RWPE2 (cell line): Measurements from ENCODE around the gene CD300H.

Experiments
- ATAC-seq: fragments of 200-7000 bp; cut with Tn5 transposase; 3 replicates; pipeline ENCODE4 v1.9.1; 2021; ENCODE audit warnings: low read depth
- DNase-seq: peaks from one replicate; pipeline ENCODE4 v3.0.0-alpha.2; 2020; ENCODE audit warnings: low spot score
- H3K27ac ChIP-seq: fragments of 450-650 bp; 2 replicates; pipeline ENCODE4 v1.5.1; 2017; ENCODE audit warnings: mild to moderate bottlenecking; ENCODE audit not compliant: poor library complexity, severe bottlenecking
- H3K27me3 ChIP-seq: fragments of 250-450 bp; sonication (Bioruptor Pico); 2 replicates; pipeline ENCODE4 v1.5.1; 2021; ENCODE audit warnings: mild to moderate bottlenecking, moderate library complexity; ENCODE audit not compliant: insufficient read depth, poor library complexity, severe bottlenecking
- H3K36me3 ChIP-seq: fragments of 250-450 bp; sonication (Bioruptor Pico); 2 replicates; pipeline ENCODE4 v1.5.1; 2020; ENCODE audit warnings: low read depth, mild to moderate bottlenecking, moderate library complexity
- H3K4me1 ChIP-seq: fragments of 250-450 bp; sonication (Bioruptor Pico); 2 replicates; pipeline ENCODE4 v1.5.1; 2021; ENCODE audit warnings: mild to moderate bottlenecking, moderate library complexity; ENCODE audit not compliant: insufficient read depth, poor library complexity, severe bottlenecking
- H3K4me3 ChIP-seq: fragments of 250-450 bp; sonication (Bioruptor Pico); 2 replicates; pipeline ENCODE4 v1.5.1; 2021; ENCODE audit warnings: mild to moderate bottlenecking, moderate library complexity; ENCODE audit not compliant: severe bottlenecking
- H3K9me3 ChIP-seq: fragments of 250-450 bp; sonication (Bioruptor Pico); 2 replicates; pipeline ENCODE4 v1.5.1; 2021; ENCODE audit warnings: mild to moderate bottlenecking, moderate library complexity; ENCODE audit not compliant: severe bottlenecking
- CTCF ChIP-seq: fragments of 450-650 bp; IDR thresholded peaks from one replicate; pipeline ENCODE4 v1.5.1; 2017; ENCODE audit warnings: mild to moderate bottlenecking, moderate library complexity; ENCODE audit not compliant: poor library complexity, severe bottlenecking

CD300H gene

GRCh38 chr17:74547736-74548135 is 19.6 kb downstream of the CD300H start:
- TF ChIP-seq CTCF = no peak
- H3K4me1 ChIP-seq = peaks cover 6% of the 10 kb centered on the region
- H3K36me3 ChIP-seq = no peaks in the 10 kb centered on the region
- no peaks in the 10 kb centered on the region for H3K9me3 ChIP-seq
- DNase-seq (no peak), ATAC-seq (0 out of 3 replicates have a peak, but pooled peaks have one; percentile 6)
- no peaks in the 10 kb centered on the region for H3K27me3 ChIP-seq
- no peak overlapping the region for H3K4me3 ChIP-seq
- H3K27ac ChIP-seq = no peak overlapping the region

- H3K9me3 ChIP-seq = no peaks in the 10 kb centered on the region
- H3K27ac ChIP-seq = no peak overlapping the region
- DNase-seq (no peak), ATAC-seq (no peak)
- TF ChIP-seq CTCF = no peak
- H3K4me3 ChIP-seq = no peak overlapping the region
- peaks cover 6% of the 10 kb centered on the region for H3K4me1 ChIP-seq
- H3K27me3 ChIP-seq = no peaks in the 10 kb centered on the region
- no peaks in the 10 kb centered on the region for H3K36me3 ChIP-seq
Measured at GRCh38 chr17:74547264-74547663, 20.0 kb downstream of the CD300H start.

GRCh38 chr17:74546586-74546985 is 20.7 kb downstream of the CD300H start:
- Histone ChIP-seq H3K27me3 (no peaks in the 10 kb centered on the region), H3K4me3 (no peak overlapping the region), H3K27ac (no peak overlapping the region), H3K9me3 (no peaks in the 10 kb centered on the region), H3K4me1 (peaks cover 2% of the 10 kb centered on the region), H3K36me3 (no peaks in the 10 kb centered on the region)
- no peak for TF ChIP-seq CTCF
- ATAC-seq (no peak), DNase-seq (no peak)

- Histone ChIP-seq H3K4me1 (no peaks in the 10 kb centered on the region), H3K9me3 (no peaks in the 10 kb centered on the region), H3K27me3 (no peaks in the 10 kb centered on the region), H3K36me3 (no peaks in the 10 kb centered on the region), H3K27ac (no peak within 1 kb of the TSS), H3K4me3 (no peak within 1 kb of the TSS)
- TF ChIP-seq CTCF = no peak
- DNase-seq (no peak), ATAC-seq (no peak)
Measured at GRCh38 chr17:74545843-74546230, 21.5 kb downstream of the CD300H start, which contains the start of gene CD300C. CD300C (minus strand) TSS chr17:74546115; CDS start chr17:74545782, 333 bp downstream.

GRCh38 chr17:74544991-74545842 is 22.1 kb downstream of the CD300H start:
- H3K9me3 ChIP-seq = no peaks in the 10 kb centered on the region
- no peak for DNase-seq
- TF ChIP-seq CTCF = no peak
- no peaks in the 10 kb centered on the region for H3K36me3 ChIP-seq
- H3K4me1 ChIP-seq = no peaks in the 10 kb centered on the region
- ATAC-seq = no peak
- no peaks in the 10 kb centered on the region for H3K27me3 ChIP-seq
- H3K27ac ChIP-seq = no peak overlapping the region
- no peak overlapping the region for H3K4me3 ChIP-seq
